Stimulated activated CD4-positive, alpha-beta T cell treated with anti-CD3 and anti-CD28 coated beads, Interleukin-15, amount 100 ng/mL, for 24 hours (primary cell): ENCODE measurements around the gene PLPP6.

Experiments used
- DNase-seq: peaks from one replicate; pipeline ENCODE4 v3.0.0-alpha.2; 2020

PLPP6 gene

DNA sequence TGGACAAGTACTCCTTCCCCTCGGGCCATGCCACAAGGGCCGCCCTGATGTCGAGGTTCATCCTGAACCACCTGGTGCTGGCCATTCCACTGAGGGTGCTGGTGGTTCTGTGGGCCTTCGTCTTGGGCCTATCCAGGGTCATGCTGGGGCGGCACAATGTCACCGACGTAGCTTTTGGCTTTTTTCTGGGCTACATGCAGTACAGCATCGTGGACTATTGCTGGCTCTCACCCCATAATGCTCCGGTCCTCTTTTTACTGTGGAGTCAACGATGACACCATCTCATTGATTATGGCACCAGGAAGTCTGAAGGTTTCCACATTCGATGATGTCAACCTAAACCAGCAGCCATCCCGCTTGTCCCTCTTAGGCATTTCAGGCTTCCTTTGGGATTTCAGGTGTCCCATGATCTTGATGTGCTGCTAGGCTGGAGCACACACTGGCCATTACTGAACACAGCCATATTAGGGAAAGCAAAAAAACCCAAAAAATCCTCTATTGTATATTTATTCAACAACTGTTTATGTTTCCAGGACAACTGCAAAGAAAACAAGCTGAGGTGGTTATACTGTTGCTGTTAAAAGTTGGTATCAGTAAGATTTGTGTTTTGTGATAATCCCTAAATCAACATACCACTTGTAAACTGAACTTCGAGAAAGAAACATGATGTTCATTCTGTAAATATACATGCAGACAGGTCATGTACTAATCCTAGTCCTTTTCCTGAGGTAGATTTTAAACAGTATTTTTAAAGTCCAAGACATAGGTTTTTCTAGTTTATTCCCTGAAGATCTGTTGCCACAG is 1.1 kb downstream of the PLPP6 start:
- DNase-seq, result peak; percentile 8

DNA sequence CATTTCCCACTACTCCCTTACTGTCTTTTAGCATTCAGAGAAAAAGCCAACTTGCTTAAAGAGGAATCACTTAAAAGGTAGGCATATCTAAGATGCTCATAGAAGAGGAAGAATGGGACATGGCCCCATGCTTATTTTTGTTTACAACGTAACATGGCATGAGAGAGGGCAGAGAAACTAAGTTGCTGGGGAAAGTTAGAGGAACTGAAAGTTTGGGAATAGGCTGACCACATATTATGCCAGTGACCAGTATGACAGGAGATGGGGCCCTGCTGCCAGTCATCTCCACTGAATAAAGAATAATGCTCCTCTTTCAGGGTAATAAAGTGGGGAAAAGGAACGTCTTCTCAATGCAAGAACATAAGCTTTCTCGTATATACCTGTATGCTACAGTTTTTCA is 1.9 kb downstream of the PLPP6 start:
- no peak for DNase-seq

DNA sequence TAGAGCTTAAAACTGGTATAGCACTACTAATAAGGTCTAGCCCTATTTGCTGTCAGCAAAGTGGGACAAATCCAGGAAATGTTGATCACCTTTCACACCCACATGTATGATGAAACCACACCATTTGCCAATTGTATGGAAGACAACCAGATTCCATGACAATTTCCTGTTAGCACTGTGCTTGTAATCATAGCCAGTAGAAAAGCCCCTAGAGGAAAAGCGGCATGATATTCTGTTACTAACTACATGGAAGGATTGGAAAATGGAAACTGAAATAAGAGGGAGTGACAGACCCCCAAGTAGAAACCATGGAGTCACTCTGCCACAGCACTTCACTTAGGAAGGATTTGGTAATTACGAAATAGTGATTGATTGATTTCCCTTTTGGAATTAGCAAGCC is 3.3 kb downstream of the PLPP6 start:
- no peak for DNase-seq

DNA sequence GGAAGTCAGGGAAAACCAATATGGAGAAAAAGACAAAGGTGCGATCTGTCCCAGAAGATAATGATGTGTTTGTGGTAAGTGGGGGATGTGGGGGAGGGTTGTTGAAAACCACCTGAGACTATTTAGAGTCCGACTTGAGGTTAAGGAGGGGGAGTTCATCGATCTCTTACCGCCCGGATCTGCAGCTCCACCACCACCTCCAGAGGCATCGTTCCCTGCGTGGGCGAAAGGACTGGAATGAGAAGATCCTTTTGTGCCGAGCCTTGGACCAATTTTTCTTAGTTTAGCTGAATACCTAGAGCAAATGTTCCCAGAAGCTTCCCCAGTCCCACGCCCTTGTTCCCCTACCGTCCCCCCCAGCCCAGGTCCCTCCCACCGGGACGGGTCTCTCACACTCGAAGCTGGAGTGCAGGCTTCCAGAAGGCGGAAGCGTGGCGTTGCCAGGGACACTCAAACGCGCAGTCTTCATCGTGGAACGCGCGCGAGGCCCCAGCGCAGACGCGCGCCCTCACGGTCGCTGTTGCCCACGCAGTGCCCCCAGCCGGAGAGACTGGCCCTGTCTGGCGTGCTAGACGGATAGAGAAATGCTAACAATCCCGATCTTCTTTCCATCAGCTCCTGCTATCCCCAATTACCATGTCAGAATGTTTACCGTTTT is 4.1 kb downstream of the PLPP6 start, which contains the start of gene SPATA6L:
TSS of gene SPATA6L (minus strand) at position 439 of the 658 bp plus-strand sequence. CDS start at position 209, 230 bp downstream.
- peak; percentile 62 for DNase-seq

DNA sequence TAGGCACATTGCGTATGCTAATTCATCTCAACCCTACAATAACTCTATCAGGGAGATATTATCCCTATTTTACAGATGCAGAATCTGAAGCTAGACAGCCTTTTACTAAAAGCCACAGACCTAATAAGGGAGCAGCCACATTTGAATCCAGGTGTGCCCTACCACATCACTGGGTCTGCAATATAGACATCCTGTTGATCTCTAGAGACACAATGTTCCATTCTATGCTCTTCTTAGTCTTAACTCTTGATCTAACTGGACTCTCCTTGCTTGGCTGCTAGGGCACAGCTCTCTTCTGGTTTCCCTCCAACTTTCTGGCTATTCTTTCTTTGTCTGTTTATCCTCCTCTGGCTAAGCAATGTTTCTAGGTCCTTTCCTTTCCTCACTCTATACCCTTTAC is 5.6 kb downstream of the PLPP6 start:
- DNase-seq, result no peak

DNA sequence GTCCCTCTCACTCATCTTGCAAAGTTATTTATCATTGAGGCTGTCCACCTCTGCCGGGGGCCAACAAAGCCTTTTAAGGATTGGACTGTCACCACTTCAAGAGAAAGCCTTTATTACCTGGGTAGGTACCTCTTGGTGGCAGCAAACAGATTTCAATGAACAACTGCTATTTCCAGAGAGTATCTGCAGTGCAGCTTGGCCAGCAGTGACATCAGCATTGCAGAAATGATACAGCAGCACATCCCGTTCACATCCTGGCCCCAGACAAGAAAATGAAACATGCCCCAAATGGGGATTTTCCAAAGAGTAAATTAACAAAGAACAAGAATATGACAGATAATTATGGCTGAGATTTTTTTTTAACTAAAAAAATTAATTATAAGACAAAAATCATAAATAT is 6.5 kb downstream of the PLPP6 start:
- no peak for DNase-seq

DNA sequence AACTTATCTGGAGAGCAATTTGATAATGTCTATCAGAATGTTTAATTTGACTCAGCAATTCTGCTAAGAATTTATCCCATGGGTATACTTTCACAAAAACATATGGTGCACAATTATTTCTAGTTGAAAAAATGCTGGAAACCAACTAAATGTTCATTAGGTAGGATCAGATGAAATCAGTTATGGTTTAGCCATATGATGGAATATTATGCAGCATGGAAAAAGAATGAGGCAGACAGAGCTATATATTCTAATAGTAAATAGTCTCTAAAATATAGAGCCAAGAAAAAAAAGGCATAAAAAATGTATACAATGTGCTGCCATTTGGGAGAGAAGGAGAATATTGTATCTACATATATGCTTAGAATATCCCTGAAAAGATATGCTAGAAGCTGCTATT is 7.8 kb downstream of the PLPP6 start:
- no peak for DNase-seq

DNA sequence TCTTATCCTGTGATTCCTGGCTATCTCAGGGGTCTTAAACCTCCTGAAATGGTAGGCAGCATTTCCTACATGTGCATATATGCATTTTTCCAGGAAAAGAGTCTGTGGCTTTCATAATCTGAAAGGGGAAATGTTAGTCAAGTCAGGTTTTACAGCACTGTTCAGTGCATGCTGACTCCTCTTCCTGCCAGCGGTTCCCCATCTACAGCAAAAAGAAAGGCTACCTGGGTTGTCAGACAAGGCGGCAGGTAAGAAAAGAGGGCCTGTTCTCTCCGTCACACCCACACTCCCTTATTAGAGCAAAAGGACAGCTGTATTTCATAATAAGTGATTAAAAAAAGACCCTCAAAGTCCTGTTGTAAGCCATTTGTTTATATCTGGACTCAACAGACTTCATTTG is 8.5 kb downstream of the PLPP6 start:
- no peak for DNase-seq

DNA sequence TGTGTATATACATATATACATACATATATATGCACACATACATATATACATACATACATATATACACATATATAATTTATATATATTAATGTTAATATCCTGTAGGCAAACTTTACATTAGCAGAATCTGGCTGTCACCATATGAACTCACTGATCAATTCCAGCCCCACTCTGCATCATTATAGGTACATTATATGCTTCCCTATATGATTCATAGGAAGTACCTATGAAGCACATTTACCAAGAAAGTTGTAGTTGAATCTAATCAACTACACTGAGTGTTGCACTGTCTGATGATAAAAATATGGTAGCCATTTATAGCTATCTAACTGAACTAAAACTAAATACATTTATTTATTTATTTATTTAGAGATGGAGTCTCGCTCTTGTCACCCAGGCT is 9.6 kb downstream of the PLPP6 start:
- no peak for DNase-seq

DNA sequence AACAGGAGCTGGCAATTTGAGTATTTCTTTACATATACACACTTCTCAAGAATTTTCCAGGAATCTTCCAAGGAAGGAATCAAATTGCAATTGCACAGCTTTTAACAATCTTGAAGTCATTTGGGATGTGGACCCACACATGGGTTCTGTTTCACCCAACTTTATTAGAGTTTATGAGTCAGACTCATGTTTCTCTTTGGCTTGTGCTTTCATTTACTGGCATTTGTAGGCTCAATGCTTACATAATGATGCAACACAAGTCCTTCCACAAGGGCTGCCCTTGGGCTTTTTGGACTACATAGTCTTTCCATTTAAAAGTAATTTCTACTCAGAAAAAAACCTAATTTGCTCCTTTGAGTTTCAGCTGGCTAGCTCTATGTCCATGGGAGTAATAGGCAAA is 12.7 kb downstream of the PLPP6 start:
- DNase-seq, result no peak

DNA sequence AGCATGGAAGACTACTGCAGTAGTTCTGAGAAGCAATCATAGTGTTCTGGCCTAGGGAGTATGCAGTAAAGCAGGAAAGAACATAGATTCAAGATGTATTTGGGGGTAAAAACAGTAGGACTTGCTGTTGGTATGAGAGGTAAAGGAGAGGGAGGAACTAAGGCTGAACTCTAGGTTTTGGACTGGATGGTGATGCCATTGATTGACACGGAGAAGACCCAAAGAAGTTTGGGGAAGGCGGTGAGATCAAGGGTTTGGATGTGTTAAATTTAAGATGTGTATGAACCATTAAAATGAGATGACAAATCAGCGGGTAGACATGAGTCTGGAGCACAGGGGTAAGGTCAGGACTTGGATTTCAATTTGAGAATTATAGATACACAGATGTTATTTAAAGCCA is 15.3 kb downstream of the PLPP6 start:
- DNase-seq, result no peak

DNA sequence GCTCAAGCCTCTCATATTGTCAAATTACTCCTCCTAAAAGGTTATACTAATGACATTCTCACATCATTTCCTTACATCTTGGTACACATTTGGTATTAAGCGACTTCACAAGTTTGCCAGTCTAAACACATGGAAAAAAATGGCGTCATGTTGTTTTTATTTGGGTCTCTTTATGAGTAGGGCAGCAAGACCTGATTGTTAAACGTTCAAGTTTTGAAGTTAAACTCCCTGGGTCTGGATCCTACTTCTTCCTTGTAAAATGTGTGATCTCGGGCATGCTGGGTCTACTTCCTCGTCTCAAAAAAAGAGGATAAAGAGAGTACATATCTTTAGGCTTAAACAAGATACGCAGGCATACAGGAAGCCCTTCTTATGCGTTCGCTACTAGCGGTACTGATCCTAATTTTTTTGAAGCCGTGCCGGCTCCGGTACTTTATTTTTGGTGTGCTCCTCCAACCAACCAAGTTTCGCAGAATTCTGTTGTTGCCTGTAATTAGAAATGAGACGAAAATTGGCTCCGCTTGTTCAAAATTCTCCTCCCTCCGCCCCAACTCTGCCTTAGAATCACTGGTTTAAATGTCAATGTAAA is 16.7 kb downstream of the PLPP6 start:
- DNase-seq, result peak; percentile 24

DNA sequence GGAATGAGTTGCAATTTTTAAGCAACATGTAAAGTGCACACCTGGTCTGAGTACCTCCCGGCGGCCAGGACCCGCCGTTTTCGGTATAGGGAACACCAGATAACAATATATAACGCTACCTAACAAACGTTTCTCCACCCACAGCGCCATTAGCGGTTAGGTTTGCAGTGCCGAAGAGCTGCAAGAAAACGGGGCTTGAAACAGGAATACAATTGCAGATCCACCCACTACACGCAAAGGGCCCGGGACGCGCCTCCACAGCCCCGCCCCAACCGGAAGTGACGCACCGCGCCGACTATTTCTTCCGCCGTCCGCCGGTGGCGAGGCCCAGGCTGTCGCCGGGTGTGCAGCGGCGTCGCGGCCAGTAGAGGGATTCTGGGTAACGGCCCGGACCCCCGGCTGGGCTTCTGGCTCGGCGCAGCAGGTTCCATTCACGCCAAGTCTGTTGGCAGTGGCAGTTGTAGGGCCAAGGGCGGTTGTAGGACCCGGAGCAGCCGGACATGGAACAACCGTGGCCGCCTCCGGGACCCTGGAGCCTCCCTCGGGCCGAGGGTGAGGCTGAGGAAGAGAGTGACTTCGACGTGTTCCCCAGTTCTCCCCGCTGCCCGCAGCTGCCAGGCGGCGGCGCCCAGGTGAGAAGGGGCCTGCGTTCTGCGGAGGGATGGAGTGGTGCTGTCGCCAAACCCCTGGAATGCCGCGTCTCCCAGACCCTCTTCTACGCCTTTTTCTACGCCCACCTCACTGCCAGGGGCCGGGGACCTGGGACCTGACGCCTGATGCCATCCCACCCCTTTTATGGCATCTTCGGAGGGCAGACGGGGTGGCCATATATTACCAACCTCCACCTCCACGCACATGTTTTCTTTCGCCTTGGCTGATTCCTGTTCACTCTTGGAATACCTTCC is 17.4 kb downstream of the PLPP6 start, which contains the start of gene CDC37L1:
TSS of gene CDC37L1 (plus strand) at position 302 of the 905 bp plus-strand sequence. CDS start at position 501, 199 bp downstream.
- DNase-seq, result peak; percentile 99

DNA sequence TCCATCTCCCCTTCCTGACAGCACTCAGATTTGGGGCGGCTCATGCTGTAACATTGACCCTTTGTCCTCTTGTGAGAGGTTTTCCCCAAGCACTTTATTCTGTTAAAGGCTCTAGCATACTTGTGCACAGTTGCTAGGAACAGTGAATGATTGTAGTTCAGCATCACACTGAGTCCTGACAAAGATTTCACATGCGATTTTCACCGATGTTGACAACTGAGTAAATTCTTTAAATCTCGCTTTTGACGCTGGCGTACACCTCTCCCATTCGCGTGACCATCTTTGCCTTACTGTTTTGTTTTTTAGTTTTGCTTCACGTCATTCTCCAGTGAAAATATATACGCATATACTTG is 18.1 kb downstream of the PLPP6 start:
- no peak for DNase-seq

DNA sequence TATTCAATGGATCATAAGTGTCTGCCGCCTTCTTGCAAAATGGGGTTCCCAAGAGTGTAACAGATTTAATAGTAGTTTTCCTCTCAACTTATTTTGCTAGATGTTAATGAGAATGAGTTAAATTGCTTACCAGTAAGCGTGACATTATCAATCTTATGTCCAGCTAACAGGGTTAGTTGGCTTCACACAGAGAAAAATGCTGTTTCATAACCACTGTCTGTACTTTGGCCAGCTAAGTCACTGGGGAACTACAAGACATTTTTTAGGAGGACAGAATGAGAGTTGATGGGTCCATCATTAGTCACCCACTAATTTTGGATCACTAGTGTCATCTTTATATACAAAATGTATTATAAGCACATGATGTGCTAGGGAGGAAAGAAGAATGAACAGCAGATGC is 18.7 kb downstream of the PLPP6 start:
- DNase-seq, result no peak

DNA sequence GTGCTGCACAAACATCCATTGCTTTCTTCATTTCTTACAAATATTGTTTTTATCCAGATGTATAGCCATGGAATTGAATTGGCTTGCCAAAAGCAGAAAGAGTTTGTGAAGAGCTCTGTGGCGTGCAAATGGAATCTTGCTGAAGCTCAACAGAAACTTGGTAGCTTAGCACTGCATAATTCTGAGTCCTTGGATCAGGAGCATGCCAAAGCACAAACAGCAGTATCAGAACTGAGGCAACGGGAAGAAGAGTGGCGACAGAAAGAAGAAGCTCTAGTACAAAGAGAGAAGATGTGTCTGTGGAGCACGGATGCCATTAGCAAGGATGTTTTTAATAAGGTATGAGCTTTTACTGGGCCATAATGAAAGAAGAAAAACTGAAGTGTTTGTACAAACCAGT is 22.7 kb downstream of the PLPP6 start:
- no peak for DNase-seq

DNA sequence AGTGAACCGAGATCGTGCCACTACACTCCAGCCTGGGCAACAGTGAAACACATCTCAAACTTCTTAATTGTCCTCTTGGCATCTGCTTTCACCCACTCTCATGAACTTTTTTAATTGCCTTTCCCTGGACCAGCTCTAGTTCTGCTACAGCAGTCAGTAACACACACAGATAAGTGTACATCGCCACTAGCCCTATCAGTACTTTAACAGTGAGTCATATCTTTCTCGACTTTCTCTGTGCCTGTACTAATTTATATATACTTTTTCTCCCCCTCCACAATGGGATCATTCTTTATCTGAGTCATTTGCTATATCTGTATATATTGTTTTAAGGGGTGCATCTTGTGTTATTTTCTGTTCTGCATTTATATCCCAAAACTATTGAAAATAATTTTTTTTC is 24.0 kb downstream of the PLPP6 start:
- no peak for DNase-seq

DNA sequence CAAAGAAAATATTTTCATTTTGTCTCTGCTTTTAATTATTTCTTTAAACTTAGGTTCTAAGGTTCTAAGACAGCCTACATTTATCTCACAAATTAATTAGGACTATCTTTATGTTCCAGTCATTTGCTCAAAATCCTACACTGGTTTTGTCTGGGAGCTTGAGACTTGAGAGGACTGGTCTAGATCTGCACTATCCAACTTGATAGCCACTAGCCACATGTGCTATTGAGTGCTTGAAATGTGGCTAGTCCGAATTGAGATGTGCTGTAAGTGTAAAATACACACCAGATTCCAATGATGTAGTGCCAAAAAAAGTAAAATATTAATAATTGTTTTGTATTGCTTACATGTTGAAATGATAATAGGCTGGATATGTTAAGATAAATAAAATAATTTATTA is 24.5 kb downstream of the PLPP6 start:
- DNase-seq, result no peak

DNA sequence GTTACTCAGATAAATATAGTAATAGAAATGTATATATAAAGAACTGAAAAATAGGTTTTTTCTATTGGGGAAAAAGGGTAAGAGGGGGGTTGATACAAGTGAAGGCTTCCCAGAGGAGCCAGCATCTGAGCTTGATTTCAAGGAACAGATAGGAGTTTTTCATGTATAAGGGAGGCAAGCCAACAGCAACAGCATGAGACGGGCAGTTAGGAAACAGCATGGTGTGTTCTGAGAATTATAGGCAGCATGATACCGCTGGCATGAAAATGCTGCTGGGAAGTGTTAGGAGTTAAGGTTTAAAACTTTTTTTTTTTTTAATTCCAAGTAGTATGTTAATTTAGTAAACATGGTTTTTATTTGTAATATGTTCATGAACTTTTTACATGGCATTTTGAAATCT is 26.9 kb downstream of the PLPP6 start:
- no peak for DNase-seq

DNA sequence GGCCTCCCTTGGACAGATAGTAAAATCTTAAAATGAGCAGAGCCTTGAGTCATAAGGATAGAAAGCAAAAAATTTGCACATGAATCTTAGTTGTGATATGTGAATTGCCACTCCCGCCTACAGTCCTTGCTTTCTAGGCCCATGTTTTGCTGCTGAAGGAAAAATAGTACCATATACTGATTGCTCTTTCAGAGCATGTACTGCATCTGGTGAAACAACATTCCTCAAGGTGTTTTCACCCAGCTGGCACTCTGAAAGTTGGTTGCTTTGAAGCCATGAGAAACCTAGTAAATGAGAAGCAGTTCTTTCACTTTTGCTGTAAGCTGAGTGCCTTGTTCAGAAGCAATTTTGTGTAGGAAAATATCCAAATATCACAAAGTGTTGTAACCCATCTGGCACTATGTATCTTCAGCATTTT is 27.6 kb downstream of the PLPP6 start:
- peak; percentile 27 for DNase-seq

DNA sequence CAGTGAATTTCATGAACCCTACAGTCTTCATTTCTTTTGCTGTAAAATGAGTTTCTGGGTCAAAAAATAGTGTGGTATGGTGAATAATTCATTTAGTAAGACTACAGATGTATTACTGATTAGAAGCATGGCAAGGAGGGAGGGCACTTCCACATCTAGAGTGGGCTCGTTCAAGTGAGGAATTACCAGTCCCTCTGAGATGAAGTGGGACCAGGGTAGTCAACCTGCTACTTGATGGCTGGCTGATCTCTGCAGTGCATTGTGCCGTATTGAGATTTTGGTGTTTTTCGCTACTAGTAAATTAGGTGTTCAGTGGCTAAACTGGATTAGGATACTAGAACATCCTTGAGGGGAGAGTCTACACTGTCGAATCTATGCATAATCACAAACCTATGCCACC is 28.1 kb downstream of the PLPP6 start:
- DNase-seq, result no peak

DNA sequence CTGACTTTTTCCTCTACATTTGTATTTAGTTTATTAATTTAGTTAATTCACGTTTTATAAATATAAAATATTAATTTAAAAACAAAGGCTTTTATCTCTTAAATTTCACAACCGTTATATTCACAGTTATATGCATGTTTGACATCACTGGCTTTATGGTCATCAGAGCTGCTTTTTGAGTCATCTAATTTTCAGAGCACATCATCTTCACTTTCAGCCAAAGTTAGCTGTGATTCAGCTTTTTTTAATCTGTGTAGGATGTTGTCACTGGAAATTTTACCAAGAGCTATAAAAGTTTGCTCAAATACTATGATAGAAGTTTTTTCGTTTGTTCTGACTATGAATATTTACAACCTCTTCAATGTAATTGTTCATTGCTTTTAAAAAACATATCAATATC is 29.7 kb downstream of the PLPP6 start:
- no peak for DNase-seq

DNA sequence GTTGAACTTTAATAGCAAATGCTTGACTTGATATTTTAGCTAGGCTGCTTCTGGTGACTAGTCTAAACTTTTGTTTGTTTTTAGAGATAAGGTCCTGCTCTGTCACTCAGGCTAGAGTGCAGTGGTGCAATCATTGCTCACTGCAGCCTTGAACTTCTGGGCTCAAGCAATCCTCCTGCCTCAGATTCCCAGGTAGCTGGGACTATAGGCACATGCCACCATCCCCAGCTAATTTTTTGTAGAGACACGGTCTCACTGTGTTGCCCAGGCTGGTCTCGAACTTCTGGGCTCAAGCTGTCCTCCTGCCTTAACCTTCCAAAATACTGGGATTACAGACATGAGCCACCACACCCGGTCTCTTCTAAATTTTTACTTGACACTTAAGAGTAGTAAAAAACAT is 38.0 kb downstream of the PLPP6 start:
- no peak for DNase-seq
